Muscle of leg (tissue), 11 donors: ENCODE results near the gene MEIS3. TPM values are rescaled to one million over a fixed set of nuclear protein-coding genes. Genes with fewer than 3 reads are reported as not detected.
"Not testable (repeated sequence)": the region's sequence is repeated elsewhere in the genome, so short reads cannot be mapped to it uniquely, and the experiment has no call there.

Source experiments
- DNase-seq: peaks from one replicate; pipeline ENCODE4 v3.0.0; 2013
- H3K27ac ChIP-seq: one replicate; pipeline ENCODE4 v1.5.1; 2013; ENCODE audit warnings: mild to moderate bottlenecking, low read length, control low read depth
- H3K27me3 ChIP-seq: one replicate; pipeline ENCODE4 v1.6.1; 2013; ENCODE audit warnings: low read length; ENCODE audit not compliant: control insufficient read depth, insufficient read depth
- H3K36me3 ChIP-seq: one replicate; pipeline ENCODE4 v1.6.1; 2013; ENCODE audit warnings: low read length; ENCODE audit not compliant: control insufficient read depth, insufficient read depth
- H3K4me1 ChIP-seq: one replicate; pipeline ENCODE4 v1.6.1; 2013; ENCODE audit warnings: low read length; ENCODE audit not compliant: control insufficient read depth, insufficient read depth
- H3K4me3 ChIP-seq: one replicate; pipeline ENCODE4 v1.5.1; 2013; ENCODE audit warnings: low read length, control low read depth
- H3K9me3 ChIP-seq: replicated peaks from 2 replicates; pipeline ENCODE4 v1.6.1; 2013; ENCODE audit warnings: low read depth, low read length; ENCODE audit not compliant: control insufficient read depth
- WGBS: methylation state at CpG from one replicate; pipeline ENCODE4 v1.1.5; 2013; ENCODE audit warnings: missing lambda C conversion rate; ENCODE audit not compliant: insufficient coverage; 5-methylcytosine and 5-hydroxymethylcytosine counted together
- polyA plus RNA-seq, 8 donors: library from polyadenylated mRNA; unstranded; fragments of 120-200 nt; gene quantifications; one replicate each; pipeline versions ENCODE4 v1.2.1 to v1.2.3, GENCODE V29; 2013; ENCODE audit warnings: inconsistent platforms in 1 of 8, low replicate concordance in 1 of 8; ENCODE audit not compliant: insufficient read length in 8 of 8, insufficient read depth in 1 of 8
- total RNA-seq: library from RNA; stranded (reverse); fragments of 120-200 nt; gene quantifications from one replicate; pipeline ENCODE4 v1.2.4, GENCODE V29; 2013

The MEIS3 gene
- total and polyA plus RNA-seq, 9 donors: 7.3 to 11.5 (median 9.6) TPM

DNA sequence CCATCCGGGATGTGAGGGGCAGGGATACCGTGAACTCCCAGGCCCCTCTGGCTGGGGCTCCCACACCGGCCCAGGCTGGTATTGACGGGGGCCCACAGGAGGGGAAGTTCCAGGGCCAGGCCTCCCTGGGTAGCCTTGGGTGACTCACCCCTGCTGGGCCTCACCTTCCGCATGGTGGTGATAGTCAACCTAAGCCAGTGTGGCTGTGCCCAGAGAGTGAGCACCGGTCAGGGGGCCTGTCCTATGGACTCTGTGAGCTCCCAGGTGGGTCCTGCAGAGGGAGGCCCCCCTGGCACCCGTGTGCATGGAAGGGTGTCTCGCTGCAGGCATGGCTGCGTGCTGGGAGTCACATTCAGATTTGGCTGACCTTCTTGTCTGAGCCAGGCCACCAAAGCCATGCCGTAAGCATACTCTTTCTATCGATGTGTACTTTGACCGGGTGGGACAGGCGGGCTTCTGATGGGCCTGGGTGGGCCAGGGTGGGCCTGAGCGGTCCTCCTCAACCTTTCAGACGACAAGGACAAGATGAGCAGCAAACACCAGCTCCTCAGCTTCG, 42.7 kb downstream of the MEIS3 start:
- no peaks in the 10 kb centered on the region for H3K4me1 ChIP-seq
- 87% methylated on average over 16 of the region's 16 CpGs for whole genome bisulfite sequencing
- no peak for DNase-seq
- H3K36me3 ChIP-seq: peaks cover 87% of the 10 kb centered on the region
- H3K27me3 ChIP-seq: no peaks in the 10 kb centered on the region
- H3K4me3 ChIP-seq: no peak overlapping the region
- H3K27ac ChIP-seq: no peak overlapping the region
- H3K9me3 ChIP-seq: no peaks in the 10 kb centered on the region

DNA sequence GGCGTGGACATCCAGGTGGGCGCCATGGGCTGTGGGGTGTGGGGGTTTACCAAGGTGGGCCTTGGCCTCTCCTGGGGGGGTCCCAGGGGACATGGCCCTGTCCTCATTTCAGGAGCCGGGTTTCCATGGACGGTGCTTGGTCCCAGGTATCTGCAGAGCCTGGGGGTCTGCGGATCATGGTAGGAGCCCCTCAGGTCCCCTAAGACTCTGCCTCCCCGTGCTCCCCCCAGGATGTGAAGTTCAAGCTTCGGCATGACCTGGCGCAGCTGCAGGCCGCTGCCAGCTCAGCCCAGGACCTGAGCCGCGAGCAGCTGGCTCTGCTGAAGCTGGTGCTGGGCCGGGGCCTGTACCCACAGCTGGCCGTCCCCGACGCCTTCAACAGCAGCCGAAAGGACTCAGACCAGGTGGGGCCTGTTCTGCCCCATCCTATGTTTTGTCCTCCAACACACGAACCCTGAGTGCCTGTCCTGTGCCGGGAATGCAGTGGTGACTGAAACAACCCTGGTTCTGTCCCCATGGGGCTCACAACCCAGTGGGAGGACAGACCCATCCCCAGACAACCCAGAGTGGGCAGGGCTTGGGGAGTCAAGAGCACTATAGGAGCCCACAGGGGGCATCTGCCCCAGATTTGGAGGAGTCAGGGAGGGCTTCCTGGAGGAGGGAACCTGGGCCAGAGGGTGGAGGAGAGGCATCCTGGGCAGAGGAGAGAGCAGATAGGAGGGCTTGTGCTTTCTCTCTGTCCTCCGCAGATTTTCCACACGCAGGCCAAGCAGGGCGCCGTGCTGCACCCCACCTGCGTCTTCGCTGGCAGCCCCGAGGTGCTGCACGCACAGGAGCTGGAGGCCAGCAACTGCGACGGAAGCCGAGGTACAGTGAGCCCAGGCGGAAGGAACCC, 43.4 kb downstream of the MEIS3 start:
- no peak overlapping the region for H3K27ac ChIP-seq
- 93% methylated on average over 27 of the region's 30 CpGs for WGBS
- H3K4me3 ChIP-seq: no peak overlapping the region
- H3K36me3 ChIP-seq: peaks cover 87% of the 10 kb centered on the region
- H3K27me3 ChIP-seq: no peaks in the 10 kb centered on the region
- H3K4me1 ChIP-seq: no peaks in the 10 kb centered on the region
- DNase-seq: no peak
- no peaks in the 10 kb centered on the region for H3K9me3 ChIP-seq

DNA sequence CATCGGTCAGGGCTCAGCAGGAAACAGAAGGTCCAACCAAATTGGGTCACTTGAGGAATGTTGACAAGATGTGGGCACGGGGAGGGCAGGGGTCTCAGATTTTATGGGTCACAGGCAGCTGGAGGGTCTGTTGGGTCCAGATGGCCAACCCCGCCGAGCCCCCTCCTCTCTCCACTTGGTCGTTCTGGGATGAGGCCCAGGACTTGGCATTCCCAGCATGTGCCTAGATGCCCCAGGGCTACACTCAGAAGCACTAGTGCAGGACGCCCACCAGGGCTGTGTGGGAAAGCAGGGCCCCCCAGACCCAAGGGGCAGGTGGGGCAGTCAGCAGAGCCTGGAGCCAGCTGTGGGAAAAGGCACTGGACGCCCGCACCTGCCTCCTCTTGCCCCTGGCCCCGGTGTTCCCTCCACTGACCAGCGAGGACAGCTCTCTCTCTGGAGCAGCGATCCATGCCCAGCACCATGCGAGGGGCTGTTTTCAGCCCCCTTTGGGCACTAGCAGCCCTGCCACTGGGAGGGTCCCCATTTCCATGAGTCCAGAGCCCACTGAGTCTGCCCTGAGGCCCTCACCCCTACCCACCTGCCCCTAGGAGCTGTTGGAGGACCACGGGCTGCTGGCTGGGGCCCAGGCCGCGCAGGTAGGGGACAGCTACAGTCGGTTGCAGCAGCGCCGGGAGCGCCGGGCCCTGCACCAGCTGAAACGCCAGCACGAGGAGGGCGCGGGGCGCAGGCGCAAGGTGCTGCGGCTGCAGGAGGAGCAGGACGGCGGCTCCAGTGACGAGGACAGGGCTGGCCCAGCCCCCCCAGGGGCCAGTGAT, 44.2 kb downstream of the MEIS3 start:
- no peak for DNase-seq
- peaks cover 85% of the 10 kb centered on the region for H3K36me3 ChIP-seq
- 92% methylated on average over 26 of the region's 30 CpGs for whole genome bisulfite sequencing

DNA sequence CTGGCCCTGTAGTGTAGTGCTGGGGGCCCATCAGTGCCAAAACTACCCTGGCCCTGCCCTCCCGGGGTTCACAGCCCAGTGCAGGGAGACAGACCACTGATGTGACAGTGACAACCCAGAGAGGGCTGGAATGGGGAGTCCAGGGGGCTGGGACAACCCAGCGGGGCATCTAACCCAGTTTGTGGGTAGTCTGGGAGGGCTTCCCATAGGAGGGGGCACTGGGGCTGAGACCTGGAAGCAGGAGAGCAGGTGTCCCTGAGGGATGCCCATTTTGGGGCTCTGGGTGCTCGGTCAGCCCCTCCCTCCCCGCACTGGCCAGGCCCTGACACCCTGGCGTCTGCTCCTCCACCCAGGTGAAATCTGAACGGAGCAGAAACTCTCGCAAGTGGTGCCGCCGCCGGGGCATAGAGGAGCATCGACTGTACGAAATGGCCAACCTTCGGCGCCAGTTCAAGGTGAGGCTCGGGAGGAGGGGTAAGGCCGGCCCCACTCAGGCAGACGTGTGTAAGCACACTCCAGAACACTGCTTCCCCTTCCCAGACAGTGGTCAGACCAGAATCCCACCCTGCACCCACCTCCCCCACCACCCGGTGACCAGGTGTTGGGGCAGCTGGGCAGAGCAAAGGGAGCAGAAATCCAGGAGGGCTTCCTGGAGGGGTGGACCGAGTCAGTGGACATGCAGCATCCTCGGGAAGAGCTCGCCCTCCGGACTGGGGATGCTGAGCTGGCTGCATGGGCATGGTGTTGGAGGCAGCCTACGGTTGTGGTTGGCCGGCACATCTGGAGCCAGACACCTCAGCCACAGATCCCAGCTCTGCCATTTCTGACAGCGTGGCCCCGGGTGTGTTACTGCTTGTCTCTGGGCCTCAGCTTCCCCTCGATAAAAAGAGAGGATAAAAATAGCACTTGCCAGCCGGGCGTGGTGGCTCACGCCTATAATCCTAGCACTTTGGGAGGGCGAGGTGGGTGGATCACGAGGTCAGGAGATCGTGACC, 45.8 kb downstream of the MEIS3 start:
- no peak for DNase-seq
- WGBS: 89% methylated on average over 31 of the region's 33 CpGs
- H3K27ac ChIP-seq: no peak overlapping the region
- no peaks in the 10 kb centered on the region for H3K27me3 ChIP-seq
- no peaks in the 10 kb centered on the region for H3K4me1 ChIP-seq
- no peak overlapping the region for H3K4me3 ChIP-seq
- H3K36me3 ChIP-seq: peaks cover 88% of the 10 kb centered on the region
- H3K9me3 ChIP-seq: no peaks in the 10 kb centered on the region

More for the DNA sequence above, 44.2 kb downstream of the MEIS3 start:
- Histone ChIP-seq H3K4me3 (no peak overlapping the region), H3K4me1 (no peaks in the 10 kb centered on the region), H3K27me3 (no peaks in the 10 kb centered on the region), H3K9me3 (no peaks in the 10 kb centered on the region), H3K27ac (no peak overlapping the region)

DNA sequence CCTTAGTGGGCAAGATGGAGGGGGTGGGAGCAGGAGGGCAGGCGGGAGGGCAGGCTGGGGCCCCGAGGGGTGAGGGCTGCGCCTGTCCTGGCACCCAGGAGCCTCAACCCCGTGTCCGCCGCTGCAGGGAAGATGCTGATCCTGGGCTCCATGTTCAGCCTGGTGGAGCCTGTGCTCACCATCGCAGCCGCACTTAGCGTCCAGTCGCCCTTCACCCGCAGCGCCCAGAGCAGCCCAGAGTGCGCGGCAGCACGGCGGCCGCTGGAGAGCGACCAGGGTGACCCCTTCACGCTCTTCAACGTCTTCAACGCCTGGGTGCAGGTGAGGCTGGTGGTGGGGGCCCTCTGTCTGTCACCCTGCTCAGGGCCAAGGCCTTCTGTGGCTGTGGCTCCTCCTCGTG, 46.7 kb downstream of the MEIS3 start:
- Histone ChIP-seq H3K4me1 (no peaks in the 10 kb centered on the region), H3K9me3 (no peaks in the 10 kb centered on the region), H3K27ac (no peak overlapping the region), H3K27me3 (no peaks in the 10 kb centered on the region), H3K36me3 (peaks cover 81% of the 10 kb centered on the region), H3K4me3 (no peak overlapping the region)
- DNase-seq: no peak
- 96% methylated on average over 13 of the region's 22 CpGs for WGBS

DNA sequence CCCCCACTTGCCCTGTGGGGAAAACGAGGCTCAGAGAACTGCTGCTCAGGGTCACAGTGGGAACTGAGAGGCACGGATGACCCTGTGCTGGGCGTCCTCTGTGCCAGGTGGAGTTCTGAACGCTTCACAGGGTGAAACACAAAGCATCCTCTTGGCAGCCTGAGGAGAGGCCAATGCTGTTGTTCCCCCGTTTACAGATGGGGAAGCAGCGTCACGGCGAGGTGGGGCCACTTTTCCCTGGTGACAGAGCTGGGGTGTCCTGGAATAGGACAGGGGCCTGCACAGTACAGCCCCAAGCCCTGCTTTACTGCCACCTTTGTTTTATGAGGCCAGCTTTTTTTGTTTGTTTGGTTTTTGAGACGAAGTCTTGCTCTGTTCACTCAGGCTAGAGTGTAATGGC, 48.1 kb downstream of the MEIS3 start:
- no peaks in the 10 kb centered on the region for H3K4me1 ChIP-seq
- no peak overlapping the region for H3K27ac ChIP-seq
- no peaks in the 10 kb centered on the region for H3K9me3 ChIP-seq
- H3K27me3 ChIP-seq: no peaks in the 10 kb centered on the region
- H3K4me3 ChIP-seq: no peak overlapping the region
- no peak for DNase-seq
- WGBS: 86% methylated on average over 4 of the region's 9 CpGs
- H3K36me3 ChIP-seq: peaks cover 70% of the 10 kb centered on the region

DNA sequence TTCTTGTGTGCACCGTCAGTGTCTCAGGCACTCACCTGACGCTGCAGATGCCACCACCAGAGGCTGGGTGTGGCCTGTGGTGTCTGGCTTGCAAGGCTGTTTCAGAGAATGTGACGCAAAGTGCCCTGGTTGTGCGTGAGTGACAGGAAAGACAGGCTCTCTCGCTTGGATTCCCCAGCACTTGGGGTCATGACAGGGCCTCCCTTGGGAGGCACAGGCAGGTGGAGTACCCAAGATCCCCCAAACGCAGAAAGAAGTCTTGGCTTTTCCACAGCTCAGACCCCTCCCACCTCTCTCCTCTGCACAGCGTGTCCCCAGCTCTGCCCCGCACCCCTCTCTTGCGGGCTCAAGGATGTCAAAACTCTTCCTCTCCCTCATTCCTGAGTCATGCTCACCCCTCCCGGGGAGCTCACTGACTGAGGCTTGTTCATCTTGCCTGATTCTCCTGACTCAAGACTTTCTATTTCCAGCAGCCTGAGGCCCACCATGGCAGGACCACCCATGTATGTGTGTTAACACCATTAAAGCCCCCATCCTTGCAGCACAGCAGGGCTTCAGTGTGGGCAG, 49.2 kb downstream of the MEIS3 start:
- H3K27me3 ChIP-seq: no peaks in the 10 kb centered on the region
- H3K4me1 ChIP-seq: no peaks in the 10 kb centered on the region
- DNase-seq: no peak
- H3K27ac ChIP-seq: no peak overlapping the region
- H3K4me3 ChIP-seq: no peak overlapping the region
- no peaks in the 10 kb centered on the region for H3K9me3 ChIP-seq
- WGBS: 76% methylated on average over 10 of the region's 10 CpGs
- peaks cover 58% of the 10 kb centered on the region for H3K36me3 ChIP-seq

DNA sequence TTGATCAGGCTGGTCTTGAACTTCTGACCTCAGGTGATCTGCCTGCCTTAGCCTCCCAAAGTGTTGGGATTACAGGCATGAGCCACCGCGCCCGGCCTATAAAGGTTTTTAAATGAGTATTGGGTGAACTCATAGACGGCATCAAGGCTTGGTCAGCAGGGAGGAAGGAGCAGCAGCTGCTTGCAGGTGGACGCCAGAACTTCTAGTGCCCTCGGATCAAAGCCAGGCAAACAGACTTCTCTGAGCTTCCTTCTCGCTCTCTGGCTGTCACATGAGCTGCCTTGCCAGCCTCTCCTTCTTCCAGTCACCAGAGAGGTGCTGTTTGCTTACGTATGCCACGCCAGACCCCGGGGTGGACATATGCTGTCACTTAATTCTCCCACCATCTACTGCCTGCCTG, 53.9 kb downstream of the MEIS3 start:
- H3K9me3 ChIP-seq, H3K27ac ChIP-seq, DNase-seq, H3K27me3 ChIP-seq, H3K4me1 ChIP-seq, H3K4me3 ChIP-seq: not testable (repeated sequence)
- peaks cover 58% of the 10 kb centered on the region for H3K36me3 ChIP-seq
- 86% methylated on average over 4 of the region's 10 CpGs for WGBS

DNA sequence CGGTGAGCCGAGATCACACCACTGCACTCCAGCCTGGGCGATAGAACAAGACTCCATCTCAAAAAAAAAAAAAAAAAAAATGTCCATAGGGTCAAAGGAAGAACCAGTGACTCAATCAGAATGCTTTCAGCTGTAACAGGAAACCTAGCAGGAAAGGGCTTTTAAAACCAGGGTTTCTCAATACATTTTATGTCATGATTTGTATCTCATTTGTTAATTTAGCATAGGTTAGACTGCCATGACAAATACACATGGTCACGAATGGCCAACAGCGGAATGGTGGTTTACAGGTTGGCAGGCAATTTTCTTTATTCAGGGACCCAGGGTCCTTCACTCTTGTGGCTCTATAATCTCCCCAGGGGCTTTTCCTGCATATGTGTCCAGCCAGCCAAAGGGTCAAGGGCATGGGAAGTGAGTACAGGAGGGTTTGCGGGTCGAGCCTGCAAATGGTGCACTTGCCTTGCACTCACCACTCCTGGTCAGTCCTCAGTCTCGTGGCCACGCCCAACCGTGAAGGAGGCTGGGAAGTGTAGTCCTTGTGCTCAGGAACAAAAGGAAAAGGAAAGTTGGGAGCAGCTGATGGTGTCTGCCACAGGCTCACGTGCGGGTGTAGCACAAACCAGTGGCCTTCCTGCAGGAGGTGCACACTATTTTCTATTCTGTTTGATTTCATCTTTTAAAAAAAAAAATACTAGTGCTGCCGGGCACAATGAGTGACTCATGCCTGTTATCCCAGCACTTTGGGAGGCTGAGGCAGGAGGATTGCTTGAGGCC, 55.4 kb downstream of the MEIS3 start:
- H3K27ac ChIP-seq: no peak overlapping the region
- H3K4me3 ChIP-seq: no peak overlapping the region
- no peak for DNase-seq
- WGBS: 84% methylated on average over 7 of the region's 13 CpGs
- peaks cover 56% of the 10 kb centered on the region for H3K36me3 ChIP-seq
- no peaks in the 10 kb centered on the region for H3K4me1 ChIP-seq
- H3K9me3 ChIP-seq: no peaks in the 10 kb centered on the region
- H3K27me3 ChIP-seq: no peaks in the 10 kb centered on the region
